ENCODE data around the gene PRKAR2B. TPM values are rescaled to one million over a fixed set of nuclear protein-coding genes. Genes with fewer than 3 reads are reported as not detected.

The PRKAR2B gene
- total RNA-seq, 2 experiments from 2014 or later: 1.1 to 1.3 TPM

GRCh38 chr7:107017965-107018719 is 26.4 kb upstream of the PRKAR2B start:
- H3K9me3 Mint-ChIP-seq (ENCODE audit: low read depth): no peaks in the 10 kb centered on the region
- H3K36me3 Mint-ChIP-seq: no peaks in the 10 kb centered on the region
- peaks cover 11% of the 10 kb centered on the region for H3K27me3 Mint-ChIP-seq
- no peaks in the 10 kb centered on the region for H3K4me1 Mint-ChIP-seq
- no peak overlapping the region for H3K27ac Mint-ChIP-seq
- ATAC-seq (no peak), DNase-seq (no peak)
- CTCF ChIA-PET: no interaction called here
- no peak overlapping the region for H3K4me3 Mint-ChIP-seq

- H3K27me3 Mint-ChIP-seq: peaks cover 10% of the 10 kb centered on the region
- H3K36me3 Mint-ChIP-seq: peaks cover 3% of the 10 kb centered on the region
- CTCF ChIA-PET: no interaction called here
- no peak overlapping the region for H3K27ac Mint-ChIP-seq
- ATAC-seq: no peak
- no peaks in the 10 kb centered on the region for H3K9me3 Mint-ChIP-seq (ENCODE audit: low read depth)
- no peaks in the 10 kb centered on the region for H3K4me1 Mint-ChIP-seq
- no peak for DNase-seq
- H3K4me3 Mint-ChIP-seq: no peak overlapping the region
Measured at GRCh38 chr7:107020400-107020799, 24.1 kb upstream of the PRKAR2B start.

- H3K27ac Mint-ChIP-seq: no peak overlapping the region
- no peak overlapping the region for H3K4me3 Mint-ChIP-seq
- ATAC-seq: no peak
- DNase-seq: no peak
- peaks cover 10% of the 10 kb centered on the region for H3K27me3 Mint-ChIP-seq
- no peaks in the 10 kb centered on the region for H3K9me3 Mint-ChIP-seq (ENCODE audit: low read depth)
- peaks cover 3% of the 10 kb centered on the region for H3K36me3 Mint-ChIP-seq
- H3K4me1 Mint-ChIP-seq: no peaks in the 10 kb centered on the region
- CTCF ChIA-PET: no interaction called here
Measured at GRCh38 chr7:107021600-107021999, 22.9 kb upstream of the PRKAR2B start.

GRCh38 chr7:107023522-107024151 is 20.9 kb upstream of the PRKAR2B start:
- peaks cover 7% of the 10 kb centered on the region for H3K27me3 Mint-ChIP-seq
- peaks cover 3% of the 10 kb centered on the region for H3K36me3 Mint-ChIP-seq
- no peak overlapping the region for H3K4me3 Mint-ChIP-seq
- ATAC-seq: no peak
- CTCF ChIA-PET: no interaction called here
- no peak overlapping the region for H3K27ac Mint-ChIP-seq
- DNase-seq: no peak
- H3K9me3 Mint-ChIP-seq (ENCODE audit: low read depth): no peaks in the 10 kb centered on the region
- no peaks in the 10 kb centered on the region for H3K4me1 Mint-ChIP-seq

- no peak for DNase-seq
- Mint-ChIP-seq H3K4me3 (no peak overlapping the region), H3K9me3 (ENCODE audit: low read depth) (no peaks in the 10 kb centered on the region), H3K27ac (no peak overlapping the region), H3K27me3 (peaks cover 7% of the 10 kb centered on the region), H3K4me1 (no peaks in the 10 kb centered on the region), H3K36me3 (peaks cover 3% of the 10 kb centered on the region)
- CTCF ChIA-PET: no interaction called here
- no peak for ATAC-seq
Measured at GRCh38 chr7:107024906-107025305, 19.6 kb upstream of the PRKAR2B start.

GRCh38 chr7:107025449-107026103 is 18.9 kb upstream of the PRKAR2B start:
- Mint-ChIP-seq H3K4me3 (no peak overlapping the region), H3K9me3 (ENCODE audit: low read depth) (no peaks in the 10 kb centered on the region), H3K27me3 (peaks cover 7% of the 10 kb centered on the region), H3K36me3 (peaks cover 3% of the 10 kb centered on the region), H3K27ac (no peak overlapping the region), H3K4me1 (no peaks in the 10 kb centered on the region)
- ATAC-seq: no peak
- CTCF ChIA-PET: no interaction called here
- no peak for DNase-seq

- Mint-ChIP-seq H3K27ac (no peak overlapping the region), H3K4me3 (no peak overlapping the region), H3K9me3 (ENCODE audit: low read depth) (no peaks in the 10 kb centered on the region), H3K36me3 (peaks cover 3% of the 10 kb centered on the region), H3K27me3 (peaks cover 7% of the 10 kb centered on the region), H3K4me1 (no peaks in the 10 kb centered on the region)
- DNase-seq (no peak), ATAC-seq (no peak)
- CTCF ChIA-PET: no interaction called here
Measured at GRCh38 chr7:107026166-107026565, 18.3 kb upstream of the PRKAR2B start.

GRCh38 chr7:107027208-107027607 is 17.3 kb upstream of the PRKAR2B start:
- CTCF ChIA-PET: no interaction called here
- Mint-ChIP-seq H3K27ac (no peak overlapping the region), H3K27me3 (peaks cover 7% of the 10 kb centered on the region), H3K36me3 (peaks cover 3% of the 10 kb centered on the region), H3K4me3 (no peak overlapping the region), H3K9me3 (ENCODE audit: low read depth) (no peaks in the 10 kb centered on the region), H3K4me1 (no peaks in the 10 kb centered on the region)
- ATAC-seq: no peak
- no peak for DNase-seq

GRCh38 chr7:107029061-107029763 is 15.3 kb upstream of the PRKAR2B start:
- DNase-seq (no peak), ATAC-seq (no peak)
- no peak overlapping the region for H3K27ac Mint-ChIP-seq
- H3K4me3 Mint-ChIP-seq: no peak overlapping the region
- CTCF ChIA-PET: interaction anchor here (0.9 kb wide), 1 partner anchor 21 kb away, joined by 3 read pairs; no protein-coding TSS in a partner anchor
- H3K36me3 Mint-ChIP-seq: no peaks in the 10 kb centered on the region
- peaks cover 7% of the 10 kb centered on the region for H3K27me3 Mint-ChIP-seq
- H3K9me3 Mint-ChIP-seq (ENCODE audit: low read depth): no peaks in the 10 kb centered on the region
- no peaks in the 10 kb centered on the region for H3K4me1 Mint-ChIP-seq

GRCh38 chr7:107029764-107030286 is 14.7 kb upstream of the PRKAR2B start:
- DNase-seq (no peak), ATAC-seq (no peak)
- Mint-ChIP-seq H3K4me1 (no peaks in the 10 kb centered on the region), H3K27ac (no peak overlapping the region), H3K27me3 (peaks cover 7% of the 10 kb centered on the region), H3K36me3 (no peaks in the 10 kb centered on the region), H3K9me3 (ENCODE audit: low read depth) (no peaks in the 10 kb centered on the region), H3K4me3 (no peak overlapping the region)
- CTCF ChIA-PET: interaction anchor here (0.9 kb wide), 1 partner anchor 21 kb away, joined by 3 read pairs; no protein-coding TSS in a partner anchor

- H3K9me3 Mint-ChIP-seq (ENCODE audit: low read depth): no peaks in the 10 kb centered on the region
- no peak overlapping the region for H3K4me3 Mint-ChIP-seq
- peaks cover 4% of the 10 kb centered on the region for H3K4me1 Mint-ChIP-seq
- H3K27ac Mint-ChIP-seq: no peak overlapping the region
- DNase-seq: no peak
- peaks cover 13% of the 10 kb centered on the region for H3K27me3 Mint-ChIP-seq
- no peak for ATAC-seq
- peaks cover 3% of the 10 kb centered on the region for H3K36me3 Mint-ChIP-seq
- CTCF ChIA-PET: no interaction called here
Measured at GRCh38 chr7:107032050-107032449, 12.5 kb upstream of the PRKAR2B start.

GRCh38 chr7:107032720-107033438 is 11.6 kb upstream of the PRKAR2B start:
- H3K4me1 Mint-ChIP-seq: peaks cover 4% of the 10 kb centered on the region

GRCh38 chr7:107034553-107034952 is 10.0 kb upstream of the PRKAR2B start:
- Mint-ChIP-seq H3K27me3 (peaks cover 13% of the 10 kb centered on the region), H3K36me3 (peaks cover 3% of the 10 kb centered on the region), H3K9me3 (ENCODE audit: low read depth) (no peaks in the 10 kb centered on the region), H3K4me3 (no peak overlapping the region), H3K4me1 (peaks cover 4% of the 10 kb centered on the region), H3K27ac (no peak overlapping the region)
- CTCF ChIA-PET: no interaction called here
- ATAC-seq (no peak), DNase-seq (no peak)

More at GRCh38 chr7:107032720-107033438, 11.6 kb upstream of the PRKAR2B start:
- CTCF ChIA-PET: no interaction called here
- no peak for DNase-seq
- H3K4me3 Mint-ChIP-seq: no peak overlapping the region
- H3K27ac Mint-ChIP-seq: no peak overlapping the region
- ATAC-seq: no peak
- H3K9me3 Mint-ChIP-seq (ENCODE audit: low read depth): no peaks in the 10 kb centered on the region
- H3K27me3 Mint-ChIP-seq: peaks cover 11% of the 10 kb centered on the region
- H3K36me3 Mint-ChIP-seq: peaks cover 3% of the 10 kb centered on the region

Data from activated CD8-positive, alpha-beta memory T cell treated with anti-CD3 and anti-CD28 coated beads, Interleukin-2, amount 10 ng/mL, durations not matched to agents 7 days and 5 days (primary cell).